ENCODE results near the gene LRRC1.

The LRRC1 gene

GRCh38 chr6:53912661-53913060 lies 117.9 kb downstream of the LRRC1 start:
- H3K27ac ChIP-seq (ENCODE audit: low read depth, low read length) = no peak overlapping the region
- no peak overlapping the region for H3K4me3 ChIP-seq (ENCODE audit: low read depth, low read length)
- no peaks in the 10 kb centered on the region for H3K36me3 ChIP-seq (ENCODE audit: insufficient read depth, low read length)
- no peak overlapping the region for H2AFZ ChIP-seq (ENCODE audit: low read length, unreplicated experiment)
- H3K27me3 ChIP-seq (ENCODE audit: insufficient read depth, low read length) = no peaks in the 10 kb centered on the region
- H3K4me1 ChIP-seq (ENCODE audit: control insufficient read depth, insufficient read depth, low read length, unreplicated experiment) = no peaks in the 10 kb centered on the region
- no peaks in the 10 kb centered on the region for H3K79me2 ChIP-seq (ENCODE audit: control insufficient read depth, insufficient read depth, low read length, unreplicated experiment)

DNA sequence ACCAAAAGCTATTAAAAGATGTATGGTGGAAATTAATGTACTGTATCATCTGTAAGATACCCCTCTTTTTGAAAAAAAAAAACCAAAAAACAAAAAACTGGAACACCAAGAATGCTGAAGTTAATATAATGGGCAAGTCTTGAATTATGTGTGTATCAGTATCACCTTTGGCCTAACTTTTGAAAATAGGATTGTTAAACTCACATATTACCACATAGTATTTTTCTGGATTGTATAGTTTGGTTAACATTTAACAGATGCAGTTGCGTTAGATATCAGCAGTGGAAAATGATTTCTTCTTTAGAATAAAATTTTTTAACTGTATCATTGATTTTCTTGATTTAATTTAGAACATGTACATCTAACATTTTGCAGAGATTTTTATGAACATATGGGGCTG lies 118.5 kb downstream of the LRRC1 start:
- no peaks in the 10 kb centered on the region for H3K36me3 ChIP-seq (ENCODE audit: insufficient read depth, low read length)
- H3K4me3 ChIP-seq (ENCODE audit: low read depth, low read length) = no peak overlapping the region
- H3K79me2 ChIP-seq (ENCODE audit: control insufficient read depth, insufficient read depth, low read length, unreplicated experiment) = no peaks in the 10 kb centered on the region
- no peaks in the 10 kb centered on the region for H3K27me3 ChIP-seq (ENCODE audit: insufficient read depth, low read length)
- H2AFZ ChIP-seq (ENCODE audit: low read length, unreplicated experiment) = no peak overlapping the region
- H3K4me1 ChIP-seq (ENCODE audit: control insufficient read depth, insufficient read depth, low read length, unreplicated experiment) = no peaks in the 10 kb centered on the region
- H3K27ac ChIP-seq (ENCODE audit: low read depth, low read length) = no peak overlapping the region

DNA sequence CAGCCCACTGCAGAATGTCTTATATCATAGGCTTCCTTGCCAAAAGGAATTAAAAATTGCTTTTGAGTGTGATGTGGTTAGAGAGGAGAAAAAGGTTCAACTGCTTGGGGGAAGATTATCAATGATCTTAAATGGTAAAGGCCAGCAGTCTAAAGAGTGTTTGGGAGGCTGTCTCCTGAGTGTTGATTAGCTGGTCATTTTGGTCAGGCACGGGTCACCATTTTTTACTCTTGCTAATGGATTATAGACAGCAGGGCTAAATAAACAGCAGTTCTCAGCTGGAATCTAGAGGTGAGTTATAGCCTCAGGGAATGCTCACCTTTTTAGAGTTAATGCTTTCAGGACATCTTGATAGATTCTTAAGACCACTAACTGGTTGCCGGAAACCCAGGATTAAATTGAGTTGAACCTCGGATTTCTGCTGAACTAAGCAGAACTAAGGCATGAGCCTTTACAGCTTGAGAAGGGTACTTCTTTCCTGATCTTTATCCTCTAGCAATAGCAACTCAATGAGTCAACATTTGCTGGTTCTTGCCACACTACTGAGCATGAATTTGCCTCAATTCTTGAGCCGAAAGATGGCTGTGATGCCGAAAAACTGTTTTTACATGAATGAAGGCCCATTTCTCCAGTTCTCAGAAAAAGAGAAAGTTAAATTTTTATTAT lies 120.4 kb downstream of the LRRC1 start:
- Histone ChIP-seq H2AFZ (ENCODE audit: low read length, unreplicated experiment) (no peak overlapping the region), H3K27me3 (ENCODE audit: insufficient read depth, low read length) (no peaks in the 10 kb centered on the region), H3K27ac (ENCODE audit: low read depth, low read length) (no peak overlapping the region), H3K36me3 (ENCODE audit: insufficient read depth, low read length) (no peaks in the 10 kb centered on the region), H3K79me2 (ENCODE audit: control insufficient read depth, insufficient read depth, low read length, unreplicated experiment) (no peaks in the 10 kb centered on the region), H3K4me3 (ENCODE audit: low read depth, low read length) (no peak overlapping the region), H3K4me1 (ENCODE audit: control insufficient read depth, insufficient read depth, low read length, unreplicated experiment) (no peaks in the 10 kb centered on the region)

DNA sequence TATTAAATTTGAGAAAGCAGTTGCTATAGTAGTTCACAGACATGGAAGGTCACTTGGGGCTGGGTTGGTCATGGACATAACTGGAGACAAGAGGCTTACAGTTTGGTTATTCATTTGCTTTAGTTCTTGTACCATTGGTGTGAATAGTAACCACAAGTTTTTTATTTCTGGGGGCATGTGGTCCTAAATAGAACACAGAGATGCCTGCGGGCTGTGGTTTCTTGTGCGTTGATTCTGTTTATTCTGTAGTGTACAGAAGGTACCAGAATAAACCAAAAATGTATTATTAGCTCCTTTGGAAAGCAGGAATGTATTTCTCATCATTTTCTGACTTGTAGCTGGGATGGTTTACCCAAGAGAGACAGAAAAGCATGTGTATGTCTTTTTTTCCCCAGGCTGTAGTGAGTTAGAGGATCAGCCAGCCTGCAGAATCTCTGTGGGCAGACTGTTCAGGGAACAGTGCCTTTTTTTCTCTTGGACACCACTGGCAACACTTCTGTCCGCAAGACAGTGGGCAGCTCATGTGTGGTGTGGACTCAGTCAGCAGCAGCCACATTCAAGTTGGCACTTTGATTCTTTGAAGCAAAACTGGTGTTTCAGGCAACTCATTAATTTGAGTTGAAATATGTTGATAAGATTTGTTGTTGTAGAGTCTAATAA lies 122.1 kb downstream of the LRRC1 start:
- H3K27ac ChIP-seq (ENCODE audit: low read depth, low read length) = no peak overlapping the region
- no peaks in the 10 kb centered on the region for H3K4me1 ChIP-seq (ENCODE audit: control insufficient read depth, insufficient read depth, low read length, unreplicated experiment)
- H3K79me2 ChIP-seq (ENCODE audit: control insufficient read depth, insufficient read depth, low read length, unreplicated experiment) = no peaks in the 10 kb centered on the region
- no peaks in the 10 kb centered on the region for H3K36me3 ChIP-seq (ENCODE audit: insufficient read depth, low read length)
- no peaks in the 10 kb centered on the region for H3K27me3 ChIP-seq (ENCODE audit: insufficient read depth, low read length)
- no peak overlapping the region for H3K4me3 ChIP-seq (ENCODE audit: low read depth, low read length)
- no peak overlapping the region for H2AFZ ChIP-seq (ENCODE audit: low read length, unreplicated experiment)

GRCh38 chr6:53917464-53917842 lies 122.6 kb downstream of the LRRC1 start:
- Histone ChIP-seq H3K4me3 (ENCODE audit: low read depth, low read length) (no peak overlapping the region), H3K4me1 (ENCODE audit: control insufficient read depth, insufficient read depth, low read length, unreplicated experiment) (no peaks in the 10 kb centered on the region), H2AFZ (ENCODE audit: low read length, unreplicated experiment) (no peak overlapping the region), H3K27me3 (ENCODE audit: insufficient read depth, low read length) (no peaks in the 10 kb centered on the region), H3K36me3 (ENCODE audit: insufficient read depth, low read length) (no peaks in the 10 kb centered on the region), H3K79me2 (ENCODE audit: control insufficient read depth, insufficient read depth, low read length, unreplicated experiment) (no peaks in the 10 kb centered on the region), H3K27ac (ENCODE audit: low read depth, low read length) (no peak overlapping the region)

- Histone ChIP-seq H3K4me3 (ENCODE audit: low read depth, low read length) (no peak overlapping the region), H3K27me3 (ENCODE audit: insufficient read depth, low read length) (no peaks in the 10 kb centered on the region), H3K79me2 (ENCODE audit: control insufficient read depth, insufficient read depth, low read length, unreplicated experiment) (no peaks in the 10 kb centered on the region), H3K4me1 (ENCODE audit: control insufficient read depth, insufficient read depth, low read length, unreplicated experiment) (no peaks in the 10 kb centered on the region), H3K27ac (ENCODE audit: low read depth, low read length) (no peak overlapping the region), H3K36me3 (ENCODE audit: insufficient read depth, low read length) (no peaks in the 10 kb centered on the region), H2AFZ (ENCODE audit: low read length, unreplicated experiment) (no peak overlapping the region)
Measured at GRCh38 chr6:53918854-53919510, 124.2 kb downstream of the LRRC1 start.

- no peaks in the 10 kb centered on the region for H3K36me3 ChIP-seq (ENCODE audit: insufficient read depth, low read length)
- no peaks in the 10 kb centered on the region for H3K79me2 ChIP-seq (ENCODE audit: control insufficient read depth, insufficient read depth, low read length, unreplicated experiment)
- H3K27me3 ChIP-seq (ENCODE audit: insufficient read depth, low read length) = no peaks in the 10 kb centered on the region
- H3K4me3 ChIP-seq (ENCODE audit: low read depth, low read length) = no peak overlapping the region
- H3K4me1 ChIP-seq (ENCODE audit: control insufficient read depth, insufficient read depth, low read length, unreplicated experiment) = no peaks in the 10 kb centered on the region
- H3K27ac ChIP-seq (ENCODE audit: low read depth, low read length) = no peak overlapping the region
- no peak overlapping the region for H2AFZ ChIP-seq (ENCODE audit: low read length, unreplicated experiment)
Measured at GRCh38 chr6:53919881-53920360, 125.1 kb downstream of the LRRC1 start.

DNA sequence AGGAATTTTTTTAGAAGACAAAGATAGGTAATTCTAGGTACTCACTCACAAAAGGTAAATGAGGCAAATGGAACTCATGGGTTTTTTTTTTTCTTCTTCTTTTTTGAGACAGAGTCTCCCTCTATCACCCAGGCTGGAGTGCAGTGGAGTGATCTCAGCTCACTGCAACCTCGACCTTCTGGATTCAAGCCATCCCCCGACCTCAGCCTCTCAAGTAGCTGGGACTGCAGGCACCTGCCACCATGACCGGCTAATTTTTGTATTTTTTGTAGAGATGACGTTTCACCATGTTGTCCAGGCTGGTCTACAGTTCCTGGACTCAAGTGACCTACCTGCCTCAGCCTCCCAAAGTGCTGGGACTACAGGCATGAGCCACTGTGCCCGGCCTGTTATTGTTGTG lies 126.1 kb downstream of the LRRC1 start:
- Histone ChIP-seq H2AFZ (ENCODE audit: low read length, unreplicated experiment) (no peak overlapping the region), H3K79me2 (ENCODE audit: control insufficient read depth, insufficient read depth, low read length, unreplicated experiment) (no peaks in the 10 kb centered on the region), H3K27me3 (ENCODE audit: insufficient read depth, low read length) (no peaks in the 10 kb centered on the region), H3K36me3 (ENCODE audit: insufficient read depth, low read length) (no peaks in the 10 kb centered on the region), H3K4me1 (ENCODE audit: control insufficient read depth, insufficient read depth, low read length, unreplicated experiment) (no peaks in the 10 kb centered on the region), H3K4me3 (ENCODE audit: low read depth, low read length) (no peak overlapping the region), H3K27ac (ENCODE audit: low read depth, low read length) (no peak overlapping the region)

- Histone ChIP-seq H2AFZ (ENCODE audit: low read length, unreplicated experiment) (no peak overlapping the region), H3K36me3 (ENCODE audit: insufficient read depth, low read length) (no peaks in the 10 kb centered on the region), H3K4me3 (ENCODE audit: low read depth, low read length) (no peak overlapping the region), H3K27ac (ENCODE audit: low read depth, low read length) (no peak overlapping the region), H3K79me2 (ENCODE audit: control insufficient read depth, insufficient read depth, low read length, unreplicated experiment) (no peaks in the 10 kb centered on the region), H3K4me1 (ENCODE audit: control insufficient read depth, insufficient read depth, low read length, unreplicated experiment) (peaks cover 5% of the 10 kb centered on the region), H3K27me3 (ENCODE audit: insufficient read depth, low read length) (no peaks in the 10 kb centered on the region)
Measured at GRCh38 chr6:53921639-53922038, 126.8 kb downstream of the LRRC1 start.

- H2AFZ ChIP-seq (ENCODE audit: low read length, unreplicated experiment) = no peak overlapping the region
- H3K27ac ChIP-seq (ENCODE audit: low read depth, low read length) = no peak overlapping the region
- H3K4me3 ChIP-seq (ENCODE audit: low read depth, low read length) = no peak overlapping the region
- no peaks in the 10 kb centered on the region for H3K36me3 ChIP-seq (ENCODE audit: insufficient read depth, low read length)
- H3K4me1 ChIP-seq (ENCODE audit: control insufficient read depth, insufficient read depth, low read length, unreplicated experiment) = peaks cover 11% of the 10 kb centered on the region
- H3K27me3 ChIP-seq (ENCODE audit: insufficient read depth, low read length) = no peaks in the 10 kb centered on the region
- no peaks in the 10 kb centered on the region for H3K79me2 ChIP-seq (ENCODE audit: control insufficient read depth, insufficient read depth, low read length, unreplicated experiment)
Measured at GRCh38 chr6:53922539-53922981, 127.8 kb downstream of the LRRC1 start.

- Histone ChIP-seq H3K4me1 (ENCODE audit: control insufficient read depth, insufficient read depth, low read length, unreplicated experiment) (peaks cover 18% of the 10 kb centered on the region), H3K36me3 (ENCODE audit: insufficient read depth, low read length) (no peaks in the 10 kb centered on the region), H3K27ac (ENCODE audit: low read depth, low read length) (no peak overlapping the region), H3K4me3 (ENCODE audit: low read depth, low read length) (no peak overlapping the region), H2AFZ (ENCODE audit: low read length, unreplicated experiment) (no peak overlapping the region), H3K27me3 (ENCODE audit: insufficient read depth, low read length) (no peaks in the 10 kb centered on the region), H3K79me2 (ENCODE audit: control insufficient read depth, insufficient read depth, low read length, unreplicated experiment) (no peaks in the 10 kb centered on the region)
Measured at GRCh38 chr6:53924277-53924676, 129.5 kb downstream of the LRRC1 start.

Data from ACC112 (cell line).